Activated T-cell treated with anti-CD3 and anti-CD28 coated beads, Interleukin-2, amount 50 U/mL, for 4 hours (primary cell): ENCODE data around the gene LEKR1. TPM values are rescaled to one million over a fixed set of nuclear protein-coding genes. Genes with fewer than 3 reads are reported as not detected.

Source experiments
- ATAC-seq, 2 donors: fragments of 200-7000 bp; cut with Tn5 transposase; one replicate each; pipeline ENCODE4 v1.10.0; 2021
- DNase-seq: peaks from one replicate; pipeline ENCODE4 v3.0.0-alpha.2; 2020
- H3K27me3 Mint-ChIP-seq: one replicate; pipeline ENCODE4 v1.8.0; 2021; ENCODE audit warnings: low read depth, mixed read lengths
- H3K36me3 Mint-ChIP-seq: one replicate; pipeline ENCODE4 v1.8.0; 2022; ENCODE audit warnings: mixed read lengths; ENCODE audit not compliant: insufficient read depth
- H3K4me1 Mint-ChIP-seq: one replicate; pipeline ENCODE4 v1.8.0; 2021; ENCODE audit warnings: low read depth, mixed read lengths
- H3K4me3 Mint-ChIP-seq: one replicate; pipeline ENCODE4 v1.8.0; 2021; ENCODE audit warnings: mild to moderate bottlenecking, moderate library complexity, mixed read lengths
- H3K9me3 Mint-ChIP-seq: one replicate; pipeline ENCODE4 v1.8.0; 2021; ENCODE audit warnings: mixed read lengths
- total RNA-seq, 3 donors: library from RNA; stranded (reverse); gene quantifications; one replicate each; pipeline ENCODE4 v1.2.1, GENCODE V29; 2021

The LEKR1 gene
- total RNA-seq, 3 donors from 2014 or later, result 0.30 to 0.68 (median 0.50) TPM

GRCh38 chr3:157093096-157093495 lies 266.9 kb downstream of the LEKR1 start:
- peaks cover 25% of the 10 kb centered on the region for H3K4me1 Mint-ChIP-seq
- no peaks in the 10 kb centered on the region for H3K36me3 Mint-ChIP-seq
- DNase-seq (no peak), ATAC-seq (no peak)
- no peaks in the 10 kb centered on the region for H3K27me3 Mint-ChIP-seq
- H3K4me3 Mint-ChIP-seq, result no peak overlapping the region
- H3K9me3 Mint-ChIP-seq, result no peaks in the 10 kb centered on the region

- DNase-seq, result no peak
- peaks cover 16% of the 10 kb centered on the region for H3K4me1 Mint-ChIP-seq
- H3K4me3 Mint-ChIP-seq, result no peak overlapping the region
- no peaks in the 10 kb centered on the region for H3K27me3 Mint-ChIP-seq
- no peaks in the 10 kb centered on the region for H3K9me3 Mint-ChIP-seq
- H3K36me3 Mint-ChIP-seq, result no peaks in the 10 kb centered on the region
- ATAC-seq, result no peak
These were observed 268.1 kb downstream of the LEKR1 start for GRCh38 chr3:157094301-157094700.

GRCh38 chr3:157094751-157095480 lies 268.8 kb downstream of the LEKR1 start:
- H3K4me1 Mint-ChIP-seq, result peaks cover 10% of the 10 kb centered on the region
- H3K4me3 Mint-ChIP-seq, result no peak overlapping the region
- H3K9me3 Mint-ChIP-seq, result no peaks in the 10 kb centered on the region
- no peak for DNase-seq
- no peaks in the 10 kb centered on the region for H3K36me3 Mint-ChIP-seq
- H3K27me3 Mint-ChIP-seq, result no peaks in the 10 kb centered on the region
- no peak for ATAC-seq

Other genes starting within 250 kb of the LEKR1 start
- gene TIPARP, start 151.8 kb upstream of the LEKR1 start, total RNA-seq, result 10 to 100 TPM; 18.2 to 21.7 (median 20.4) TPM